ENCODE measurements around the gene ZP4. TPM values are rescaled to one million over a fixed set of nuclear protein-coding genes. Genes with fewer than 3 reads are reported as not detected.
"Not testable (repeated sequence)": the region's sequence is repeated elsewhere in the genome, so short reads cannot be mapped to it uniquely, and the experiment has no call there.

The ZP4 gene
- total RNA-seq, 1 donor from 2014 or later, result not detected

- intact Hi-C loops (cut with micrococcal nuclease), result no loop called here
Observed at GRCh38 chr1:237877631-237878030, 13.1 kb downstream of the ZP4 start.

- intact Hi-C loops (cut with micrococcal nuclease), result no loop called here
Observed at GRCh38 chr1:237875291-237875690, 15.4 kb downstream of the ZP4 start.

GRCh38 chr1:237873487-237874211, 17.1 kb downstream of the ZP4 start:
- intact Hi-C loops (cut with micrococcal nuclease), result no loop called here

GRCh38 chr1:237868817-237869600, 21.7 kb downstream of the ZP4 start:
- intact Hi-C loops (cut with micrococcal nuclease), result no loop called here

- intact Hi-C loops (cut with micrococcal nuclease), result no loop called here
Observed at GRCh38 chr1:237867380-237867888, 23.3 kb downstream of the ZP4 start.

- intact Hi-C loops (cut with micrococcal nuclease), result no loop called here
Observed at GRCh38 chr1:237864338-237865244, 26.1 kb downstream of the ZP4 start.

- intact Hi-C loops (cut with micrococcal nuclease), result no loop called here
Observed at GRCh38 chr1:237863234-237863633, 27.5 kb downstream of the ZP4 start.

GRCh38 chr1:237861944-237862343, 28.8 kb downstream of the ZP4 start:
- intact Hi-C loops (cut with micrococcal nuclease), result no loop called here

- intact Hi-C loops (cut with micrococcal nuclease), result no loop called here
Observed at GRCh38 chr1:237858992-237859391, 31.7 kb downstream of the ZP4 start.

GRCh38 chr1:237857455-237857854, 33.3 kb downstream of the ZP4 start:
- intact Hi-C loops (cut with micrococcal nuclease), result no loop called here

GRCh38 chr1:237852342-237852741, 38.4 kb downstream of the ZP4 start:
- intact Hi-C loops (cut with micrococcal nuclease), result no loop called here

- intact Hi-C loops (cut with micrococcal nuclease), result no loop called here
Observed at GRCh38 chr1:237851210-237851845, 39.4 kb downstream of the ZP4 start.

GRCh38 chr1:237843516-237843915, 47.2 kb downstream of the ZP4 start:
- intact Hi-C loops (cut with micrococcal nuclease), result not testable (repeated sequence)

GRCh38 chr1:237841485-237841884, 49.2 kb downstream of the ZP4 start:
- intact Hi-C loops (cut with micrococcal nuclease), result no loop called here

- intact Hi-C loops (cut with micrococcal nuclease), result no loop called here
Observed at GRCh38 chr1:237838904-237839534, 51.7 kb downstream of the ZP4 start.

GRCh38 chr1:237838320-237838719, 52.4 kb downstream of the ZP4 start:
- intact Hi-C loops (cut with micrococcal nuclease), result no loop called here

GRCh38 chr1:237834461-237834860, 56.3 kb downstream of the ZP4 start:
- intact Hi-C loops (cut with micrococcal nuclease), result no loop called here

GRCh38 chr1:237834048-237834447, 56.7 kb downstream of the ZP4 start:
- intact Hi-C loops (cut with micrococcal nuclease), result no loop called here

- intact Hi-C loops (cut with micrococcal nuclease), result no loop called here
Observed at GRCh38 chr1:237832858-237833257, 57.9 kb downstream of the ZP4 start.
